ENCODE data around the gene JMJD8. TPM values are rescaled to one million over a fixed set of nuclear protein-coding genes. Genes with fewer than 3 reads are reported as not detected.
A peak's percentile ranks its signal among the peaks of the same experiment; 100 is the strongest.

Gene JMJD8
- total RNA-seq, 4 donors from 2014 or later, result 72.8 to 156 (median 124) TPM

GRCh38 chr16:636206-637080 is 47.7 kb downstream of the JMJD8 start, which contains the start of gene METTL26:
Gene METTL26 (minus strand): TSS chr16:636305. CDS start chr16:636290, 15 bp downstream.
- intact Hi-C loops (cut with DNase I), result no loop called here
- peaks cover 16 to 27% of the 10 kb centered on the region in 2 donors for H3K4me1 ChIP-seq
- 0% methylated on average over 37 to 41 of the region's 91 CpGs for WGBS, 2 donors
- peak within 1 kb of the TSS; percentile 88 to 97 (median 96) for H3K27ac ChIP-seq
- DNase-seq, result peak; percentile 95 to 96
- H3K4me3 ChIP-seq (replicated peaks in 1 of 3), result peak within 1 kb of the TSS; percentile 27 to 96 (median 73)
- TF ChIP-seq CTCF (IDR thresholded peaks at IDR 0.05) (no peak), POLR2A (IDR thresholded peaks at IDR 0.05) (peak in 1 of 2 donors; percentile 59)
- H3K36me3 ChIP-seq, result peaks cover 0 to 8% of the 10 kb centered on the region in 2 donors
- no peaks in the 10 kb centered on the region for H3K9me3 ChIP-seq
- H3K27me3 ChIP-seq, result no peaks in the 10 kb centered on the region

- 40% methylated on average over 4 of the region's 55 CpGs; no CpG with 5 or more reads in 1 of the 2 donors for WGBS, 2 donors
- DNase-seq, result no peak
- Histone ChIP-seq H3K27me3 (no peaks in the 10 kb centered on the region), H3K4me3 (replicated peaks in 1 of 3) (peak overlapping the region; percentile 27 to 96 (median 73)), H3K27ac (peak overlapping the region in 2 of 3 donors; percentile 41 to 97), H3K36me3 (peaks cover 0 to 8% of the 10 kb centered on the region in 2 donors), H3K9me3 (no peaks in the 10 kb centered on the region), H3K4me1 (peaks cover 18 to 27% of the 10 kb centered on the region in 2 donors)
- TF ChIP-seq POLR2A (IDR thresholded peaks at IDR 0.05) (no peak), CTCF (IDR thresholded peaks at IDR 0.05) (peak in 1 of 6 experiments; percentile 16)
- intact Hi-C loops (cut with DNase I), result no loop called here
Observed at GRCh38 chr16:635573-636205, 48.4 kb downstream of the JMJD8 start.

- WGBS, 2 donors, result 88 to 95% methylated on average over 4 to 6 of the region's 7 CpGs
- Histone ChIP-seq H3K9me3 (no peaks in the 10 kb centered on the region), H3K4me3 (replicated peaks in 1 of 3) (peak overlapping the region in 1 of 3 donors; percentile 96), H3K36me3 (peaks cover 0 to 8% of the 10 kb centered on the region in 2 donors), H3K27me3 (no peaks in the 10 kb centered on the region), H3K27ac (no peak overlapping the region), H3K4me1 (peaks cover 19 to 33% of the 10 kb centered on the region in 2 donors)
- TF ChIP-seq POLR2A (IDR thresholded peaks at IDR 0.05) (no peak), CTCF (IDR thresholded peaks at IDR 0.05) (no peak)
- intact Hi-C loops (cut with DNase I), result loop anchor here (5.0 kb wide), 1 partner anchor 43 kb away; the partner anchor contains the start of gene RAB40C
- no peak for DNase-seq
Observed at GRCh38 chr16:634996-635395, 49.1 kb downstream of the JMJD8 start.

GRCh38 chr16:634051-634670 is 50.0 kb downstream of the JMJD8 start:
- TF ChIP-seq POLR2A (IDR thresholded peaks at IDR 0.05) (no peak), CTCF (IDR thresholded peaks at IDR 0.05) (no peak)
- H3K9me3 ChIP-seq, result no peaks in the 10 kb centered on the region
- H3K36me3 ChIP-seq, result peaks cover 0 to 8% of the 10 kb centered on the region in 2 donors
- H3K27ac ChIP-seq, result no peak overlapping the region
- no peak overlapping the region for H3K4me3 ChIP-seq (replicated peaks in 1 of 3)
- 90 to 93% methylated on average over 5 to 21 of the region's 22 CpGs for WGBS, 2 donors
- H3K27me3 ChIP-seq, result no peaks in the 10 kb centered on the region
- intact Hi-C loops (cut with DNase I), result loop anchor here (5.0 kb wide), 1 partner anchor 42 kb away; the partner anchor contains the start of gene RAB40C
- DNase-seq, result no peak
- H3K4me1 ChIP-seq, result peaks cover 19 to 33% of the 10 kb centered on the region in 2 donors

Data from thyroid gland (tissue), 4 donors.